ENCODE results near the gene CDH23.

- TF ChIP-seq CTCF (IDR thresholded peaks at IDR 0.05) (peak in 2 of 6 experiments; percentile 5 to 17), POLR2A (IDR thresholded peaks at IDR 0.05) (no peak)
Measured at GRCh38 chr10:71817831-71818655, 421.3 kb downstream of the CDH23 start.

Data from adrenal gland (tissue), 5 donors.